ENCODE data around the gene RETN.

- TF ChIP-seq CTCF (IDR thresholded peaks at IDR 0.05) (no peak), EP300 (IDR thresholded peaks at IDR 0.05) (no peak)
These were observed 3.7 kb downstream of the RETN start for GRCh38 chr19:7672522-7672921.

Measured in gastroesophageal sphincter (tissue), 3 donors.